Fibroblast of lung (primary cell): ENCODE results near the gene C20orf144. TPM values are rescaled to one million over a fixed set of nuclear protein-coding genes. Genes with fewer than 3 reads are reported as not detected.
A peak's percentile ranks its signal among the peaks of the same experiment; 100 is the strongest.

ENCODE experiments used
- DNase-seq, 2 donors: peaks; one replicate each; pipeline versions ENCODE4 v3.0.0 to v3.0.0-alpha.2; 2010; ENCODE audit warnings: low read depth in 2 of 2
- H2AFZ ChIP-seq: 2 replicates; pipeline ENCODE4 v1.5.1; 2012; ENCODE audit warnings: low read length, control low read depth, inconsistent platforms
- H3K27ac ChIP-seq: 2 replicates; pipeline ENCODE4 v1.5.1; 2011; ENCODE audit warnings: low read length, control low read depth; ENCODE audit not compliant: insufficient read depth
- H3K27me3 ChIP-seq: 2 replicates; pipeline ENCODE4 v1.5.1; 2011; ENCODE audit warnings: mild to moderate bottlenecking, low read length; ENCODE audit not compliant: control insufficient read depth, insufficient read depth
- H3K36me3 ChIP-seq: 2 replicates; pipeline ENCODE4 v1.5.1; 2011; ENCODE audit warnings: low read length; ENCODE audit not compliant: control insufficient read depth, insufficient read depth
- H3K4me1 ChIP-seq: 2 replicates; pipeline ENCODE4 v1.5.1; 2011; ENCODE audit warnings: low read length; ENCODE audit not compliant: control insufficient read depth, insufficient read depth; ENCODE audit errors: extremely low read depth
- H3K4me2 ChIP-seq: 2 replicates; pipeline ENCODE4 v1.5.1; 2011; ENCODE audit warnings: low read length, control low read depth; ENCODE audit not compliant: insufficient read depth; ENCODE audit errors: extremely low read depth
- H3K4me3 ChIP-seq, 4 experiments: fragments of 200-600 bp in 1 of 4; sonication (generic) in 1 of 4; replicated peaks in 1 of 4; 2 replicates each; pipeline ENCODE4 v1.5.1; 2011 to 2016; ENCODE audit warnings: low read length in 4 of 4, low read depth in 3 of 4, mild to moderate bottlenecking in 3 of 4, control low read depth in 2 of 4, inconsistent platforms in 1 of 4, mixed read lengths in 1 of 4; ENCODE audit not compliant: insufficient read depth in 1 of 4; ENCODE audit errors: control extremely low read depth in 1 of 4
- H3K79me2 ChIP-seq: 2 replicates; pipeline ENCODE4 v1.5.1; 2012; ENCODE audit warnings: mild to moderate bottlenecking, low read length, inconsistent platforms; ENCODE audit not compliant: control insufficient read depth, insufficient read depth
- H3K9ac ChIP-seq: 2 replicates; pipeline ENCODE4 v1.5.1; 2011; ENCODE audit warnings: mild to moderate bottlenecking, low read length, control low read depth; ENCODE audit not compliant: insufficient read depth
- H3K9me3 ChIP-seq: 2 replicates; pipeline ENCODE4 v1.5.1; 2012; ENCODE audit warnings: low read depth, low read length; ENCODE audit not compliant: control insufficient read depth, insufficient read depth
- H4K20me1 ChIP-seq: 2 replicates; pipeline ENCODE4 v1.5.1; 2011; ENCODE audit warnings: low read length; ENCODE audit not compliant: control insufficient read depth, insufficient read depth; ENCODE audit errors: extremely low read depth
- CTCF ChIP-seq, 2 donors: IDR thresholded peaks in 1 of 2; conservative IDR thresholded peaks in 1 of 2; 1 replicate in 1 of 2; 2 replicates in 1 of 2; pipeline ENCODE4 v1.5.1; 2011 to 2012; ENCODE audit warnings: low read length in 2 of 2, control low read depth in 1 of 2, inconsistent platforms in 1 of 2, low read depth in 1 of 2, mild to moderate bottlenecking in 1 of 2
- EZH2 ChIP-seq: IDR thresholded peaks from 2 replicates; pipeline ENCODE4 v1.5.1; 2012; ENCODE audit warnings: low read length, control low read depth, mild to moderate bottlenecking; ENCODE audit errors: missing control alignments
- polyA plus RNA-seq, 2 donors: library from polyadenylated mRNA; depleted of rRNA in 1 of 2; stranded (reverse) in 1 of 2; unstranded in 1 of 2; fragments of >200 nt; gene quantifications; 2 replicates each; pipeline ENCODE4 v1.2.1, GENCODE V29; 2011 to 2012; ENCODE audit warnings: missing spikeins in 1 of 2
- total RNA-seq: library from RNA; depleted of rRNA; stranded (reverse); fragments of >200 nt; gene quantifications from 2 replicates; pipeline ENCODE4 v1.2.1, GENCODE V29; 2014

The C20orf144 gene
- total and polyA plus RNA-seq, 2 donors (not counting 1 experiment from before 2014, with no cell fraction given), result 0.10 to 0.17 TPM

GRCh38 chr20:33664085-33664761, 2.1 kb downstream of the C20orf144 start:
- no peaks in the 10 kb centered on the region for H3K79me2 ChIP-seq
- peak overlapping the region; percentile 81 for H3K9ac ChIP-seq
- peaks cover 20% of the 10 kb centered on the region for H3K4me1 ChIP-seq
- no peaks in the 10 kb centered on the region for H3K27me3 ChIP-seq
- peak overlapping the region; percentile 61 to 92 (median 76) for H3K4me3 ChIP-seq
- H2AFZ ChIP-seq, result peak overlapping the region; percentile 35
- H3K9me3 ChIP-seq, result no peaks in the 10 kb centered on the region
- TF ChIP-seq EZH2 (no peak), CTCF (conservative IDR thresholded peaks at IDR 0.05 in 1 of 2, IDR thresholded peaks at IDR 0.05 in 1 of 2; ENCODE audit: low read depth in 1 of 2, low read length in 2 of 2) (no peak)
- H4K20me1 ChIP-seq, result no peaks in the 10 kb centered on the region
- peak overlapping the region; percentile 89 for H3K27ac ChIP-seq
- no peak for DNase-seq
- peaks cover 2% of the 10 kb centered on the region for H3K36me3 ChIP-seq
- H3K4me2 ChIP-seq, result peak overlapping the region; percentile 91

GRCh38 chr20:33664762-33665144, 2.6 kb downstream of the C20orf144 start:
- Histone ChIP-seq H3K4me2 (peak overlapping the region; percentile 91), H2AFZ (no peak overlapping the region), H3K79me2 (no peaks in the 10 kb centered on the region), H4K20me1 (no peaks in the 10 kb centered on the region), H3K27ac (no peak overlapping the region), H3K9ac (no peak overlapping the region), H3K4me3 (no peak overlapping the region), H3K9me3 (no peaks in the 10 kb centered on the region), H3K4me1 (peaks cover 20% of the 10 kb centered on the region), H3K27me3 (no peaks in the 10 kb centered on the region), H3K36me3 (peaks cover 2% of the 10 kb centered on the region)
- no peak for DNase-seq
- TF ChIP-seq EZH2, result no peak
- TF ChIP-seq CTCF (conservative IDR thresholded peaks at IDR 0.05 in 1 of 2, IDR thresholded peaks at IDR 0.05 in 1 of 2; ENCODE audit: low read depth in 1 of 2, low read length in 2 of 2), result no peak

- H3K27ac ChIP-seq, result peak within 1 kb of the TSS; percentile 76
- peak within 1 kb of the TSS; percentile 85 for H3K4me2 ChIP-seq
- TF ChIP-seq EZH2, result no peak
- peak in 1 of 2 donors; percentile 43 for TF ChIP-seq CTCF (conservative IDR thresholded peaks at IDR 0.05 in 1 of 2, IDR thresholded peaks at IDR 0.05 in 1 of 2; ENCODE audit: low read depth in 1 of 2, low read length in 2 of 2)
- no peaks in the 10 kb centered on the region for H4K20me1 ChIP-seq
- H3K27me3 ChIP-seq, result no peaks in the 10 kb centered on the region
- peaks cover 5% of the 10 kb centered on the region for H3K36me3 ChIP-seq
- H3K4me1 ChIP-seq, result peaks cover 22% of the 10 kb centered on the region
- H2AFZ ChIP-seq, result peak within 1 kb of the TSS; percentile 95
- no peaks in the 10 kb centered on the region for H3K9me3 ChIP-seq
- H3K79me2 ChIP-seq, result no peaks in the 10 kb centered on the region
- peak within 1 kb of the TSS; percentile 66 for H3K9ac ChIP-seq
- DNase-seq, result peak; percentile 95 to 98
- peak within 1 kb of the TSS; percentile 46 to 61 (median 54) for H3K4me3 ChIP-seq
Observed at GRCh38 chr20:33666293-33667244, 4.4 kb downstream of the C20orf144 start, which contains the start of gene ACTL10. TSS of gene ACTL10 (plus strand) at chr20:33666943. CDS start at chr20:33667498, 555 bp downstream.
